ENCODE data around the gene RAB32.

Gene RAB32

DNA sequence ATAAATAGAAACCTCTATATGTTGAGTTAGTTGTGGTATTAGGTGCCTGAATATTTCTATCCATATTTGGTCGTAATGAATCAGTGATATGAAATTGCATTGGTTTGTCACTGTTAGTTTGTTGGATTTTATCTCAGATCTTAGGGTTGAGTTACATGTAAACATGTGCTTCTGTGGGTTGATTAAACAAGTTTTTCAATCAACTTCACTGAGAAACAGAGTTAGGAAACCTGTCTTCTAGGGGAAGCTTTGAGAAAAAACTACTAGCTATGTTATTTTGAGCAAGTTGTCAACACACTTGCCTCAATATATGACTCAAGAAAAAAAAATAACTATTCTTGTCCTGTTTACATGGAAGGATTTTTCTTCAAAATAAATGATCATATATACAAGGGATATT is 40.3 kb downstream of the RAB32 start:
- DNase-seq, result no peak

DNA sequence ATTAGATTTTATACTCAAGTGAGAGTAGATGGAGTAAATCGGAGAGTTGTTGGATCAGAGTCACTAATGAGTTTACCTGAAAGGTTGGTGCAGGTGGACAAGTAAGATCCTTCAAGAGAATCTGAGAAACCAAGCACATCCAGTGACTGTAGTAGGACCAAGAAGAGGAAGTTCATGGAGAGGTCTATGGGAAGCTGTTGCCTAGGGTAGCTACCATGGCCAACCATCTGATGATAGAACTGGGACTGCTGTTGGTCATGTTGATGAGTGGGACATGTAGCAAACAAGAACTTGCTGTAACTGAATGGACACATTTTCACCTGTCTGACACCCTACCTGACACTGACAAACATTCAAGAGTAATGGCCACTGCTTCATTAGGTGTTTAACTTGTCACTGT is 43.8 kb downstream of the RAB32 start:
- no peak for DNase-seq

DNA sequence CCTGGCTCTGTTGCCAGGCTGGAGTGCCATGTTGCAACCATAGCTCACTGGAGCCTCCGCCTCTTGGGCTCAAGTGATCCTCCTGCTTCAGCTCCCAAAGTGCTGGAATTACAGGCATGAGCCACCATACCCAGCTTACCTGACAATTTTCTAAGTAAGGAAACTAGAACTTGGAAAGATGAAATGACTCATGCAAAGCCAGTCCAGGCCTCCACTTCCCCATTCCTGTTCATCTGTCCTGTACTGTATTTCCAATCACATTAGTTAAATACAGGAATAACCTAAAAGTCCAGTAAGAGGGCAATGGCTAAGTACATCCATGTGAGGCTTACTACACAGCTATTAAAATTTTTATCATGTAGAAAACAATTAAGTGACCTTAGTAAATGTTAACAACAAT is 46.9 kb downstream of the RAB32 start:
- DNase-seq, result no peak

DNA sequence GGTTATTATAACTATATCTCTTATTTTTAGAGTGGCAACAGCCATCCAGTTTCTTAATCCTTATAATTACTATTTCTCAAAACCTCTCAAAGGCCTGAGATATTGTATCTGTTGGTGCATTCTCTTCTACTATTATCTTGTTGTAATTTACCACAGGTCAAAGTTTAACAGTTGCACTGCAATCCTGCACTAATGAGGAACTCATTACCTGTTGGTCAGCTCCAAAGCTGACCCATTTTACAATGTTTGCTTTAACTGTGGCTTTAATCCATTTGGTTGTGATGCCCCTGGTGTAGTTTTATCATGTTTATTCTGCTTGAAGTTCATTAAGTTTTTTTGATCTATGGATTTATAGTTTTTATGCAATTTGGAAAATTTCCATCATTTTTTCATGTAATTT is 48.8 kb downstream of the RAB32 start:
- no peak for DNase-seq

DNA sequence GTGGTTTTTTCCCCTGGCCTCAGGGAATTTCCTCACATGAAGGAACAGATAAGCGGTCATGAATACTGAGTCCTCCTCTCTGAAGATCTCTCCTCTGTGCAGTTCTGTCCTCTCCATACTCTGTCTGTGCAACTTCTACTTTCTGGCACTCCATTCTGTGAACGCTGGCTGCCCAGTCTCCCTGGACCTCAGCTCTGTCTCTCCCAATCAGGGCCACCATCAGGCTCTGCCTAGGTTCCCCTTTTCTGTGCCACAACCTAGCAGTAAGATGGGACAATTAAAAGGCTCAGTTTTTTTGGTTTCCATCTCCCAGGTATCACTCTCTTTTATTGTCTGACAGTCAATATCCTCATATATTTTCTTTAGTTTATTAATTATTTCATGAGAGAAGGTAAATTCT is 50.4 kb downstream of the RAB32 start:
- no peak for DNase-seq

DNA sequence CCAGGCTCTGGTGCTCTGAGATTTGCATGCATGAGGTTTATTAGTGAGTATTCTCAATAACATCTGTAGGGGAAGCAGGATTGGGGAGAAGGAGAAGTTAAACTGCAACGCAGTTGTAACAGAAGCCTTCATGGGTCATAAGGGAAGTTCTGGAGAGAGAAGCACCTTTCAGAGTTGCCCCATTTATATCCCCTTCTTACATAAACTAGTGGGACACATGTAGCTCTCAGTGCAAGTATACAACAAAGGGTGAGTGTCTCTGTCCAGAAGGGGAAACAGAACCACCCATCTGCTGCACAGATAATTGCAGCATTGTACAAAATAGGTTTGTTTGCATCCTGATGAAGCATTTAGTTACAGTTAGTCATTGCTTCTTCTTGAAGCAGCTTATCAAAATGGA is 50.9 kb downstream of the RAB32 start:
- DNase-seq, result no peak

DNA sequence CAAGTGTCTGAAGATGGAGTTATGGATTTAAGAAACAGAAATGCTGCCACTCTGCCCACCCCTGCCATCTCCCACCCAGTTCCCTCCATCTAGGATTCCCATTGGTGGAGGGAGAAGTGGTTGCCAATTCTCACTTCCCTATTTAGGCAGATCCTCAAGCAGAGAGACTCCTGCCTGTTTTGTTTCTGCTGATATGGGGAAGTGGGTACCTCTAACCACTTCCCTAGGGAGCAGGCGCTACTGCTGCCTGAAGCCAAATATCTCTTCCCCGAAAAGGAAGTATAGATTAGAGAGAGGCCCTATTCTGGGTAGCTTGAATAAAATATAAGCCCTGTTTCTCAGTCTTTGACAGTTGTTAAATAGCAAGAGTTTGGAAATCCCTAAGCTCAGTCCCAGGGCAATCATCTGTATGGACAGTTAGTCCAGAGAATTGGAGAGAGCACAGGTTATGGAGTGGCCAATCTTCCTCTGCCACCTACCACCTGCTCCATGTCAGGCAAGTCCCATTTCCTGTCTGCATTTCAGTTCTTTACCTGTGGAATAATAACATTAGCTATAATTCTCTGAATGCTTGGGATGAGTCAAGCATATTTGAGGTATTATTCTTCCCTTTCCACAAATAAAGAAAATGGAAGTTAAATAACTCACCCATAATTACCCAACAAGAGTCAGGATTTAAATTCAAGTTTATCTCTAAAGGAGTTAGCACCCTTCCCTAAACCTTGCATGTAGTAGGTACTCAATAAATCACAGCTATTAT is 52.5 kb downstream of the RAB32 start:
- DNase-seq, result peak; percentile 7

DNA sequence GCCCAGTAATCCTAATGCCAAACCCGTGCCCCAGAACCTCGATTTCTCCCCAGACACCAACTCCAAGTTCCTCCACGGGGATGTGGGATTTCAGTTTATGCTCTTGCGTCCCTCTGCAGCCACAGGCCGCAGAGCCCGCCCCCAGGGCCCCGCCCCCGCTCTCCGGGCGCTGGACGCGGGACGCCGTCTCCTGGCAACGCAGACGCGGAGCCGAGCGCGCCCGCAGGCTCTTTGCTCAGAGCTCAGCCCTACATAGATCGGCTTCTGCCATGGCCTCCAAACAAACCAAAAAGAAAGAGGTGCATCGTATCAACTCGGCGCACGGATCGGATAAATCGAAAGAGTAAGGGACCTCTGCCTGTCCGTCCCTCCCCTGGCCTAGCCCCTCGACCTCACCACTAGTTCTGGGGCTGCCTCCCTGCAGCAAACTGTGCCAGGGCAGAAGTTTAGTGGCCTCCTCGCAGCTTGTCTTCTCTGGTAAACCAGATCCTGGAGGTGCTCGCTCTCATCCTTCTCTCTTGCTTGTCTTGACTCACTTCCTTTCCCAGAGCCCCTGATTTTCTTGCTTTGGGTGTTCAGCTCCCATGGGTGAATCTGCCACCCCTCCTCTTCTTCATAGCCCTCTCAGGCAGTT is 55.3 kb downstream of the RAB32 start, which contains the start of gene ADGB:
Gene ADGB, plus strand, starts transcription at position 201 of the 634 bp plus-strand sequence. Its CDS starts 69 bp downstream, at position 270.
- peak; percentile 31 for DNase-seq

DNA sequence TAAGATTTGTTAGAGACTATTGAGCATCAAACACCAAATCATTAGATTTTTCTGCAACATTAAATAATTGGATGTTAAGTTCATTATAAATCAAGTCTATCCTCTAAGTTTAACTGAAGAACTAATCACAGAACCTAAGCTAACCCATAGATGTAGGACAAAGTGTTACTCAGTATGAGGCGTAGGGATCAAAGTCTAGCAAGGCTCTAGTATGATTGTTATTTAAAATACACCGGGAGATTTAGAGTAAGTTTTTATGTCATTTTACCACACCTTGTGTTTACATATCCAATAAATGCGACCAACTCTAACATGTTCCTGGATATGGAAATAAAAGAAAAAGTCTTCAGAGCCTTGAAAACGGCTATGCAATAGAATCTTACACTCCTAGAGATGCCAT is 57.7 kb downstream of the RAB32 start:
- no peak for DNase-seq

DNA sequence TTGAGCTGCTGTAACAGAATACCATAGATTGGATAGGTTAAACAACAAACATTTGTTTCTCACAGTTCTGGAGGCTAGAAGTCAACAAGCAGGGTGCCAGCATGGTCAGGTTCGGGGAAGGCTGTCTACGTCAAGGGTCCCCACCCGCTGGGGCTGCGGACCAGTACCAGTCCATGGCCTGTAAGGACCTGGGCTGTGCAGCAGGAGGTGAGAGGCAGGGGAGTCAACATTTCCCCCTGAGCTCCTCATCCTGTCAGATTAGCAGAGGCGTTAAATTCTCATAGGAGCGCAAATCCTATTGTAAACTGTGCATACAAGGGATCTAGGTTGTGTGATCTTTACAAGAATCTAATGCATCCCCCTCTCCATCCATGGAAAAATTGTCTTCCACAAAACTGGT is 58.9 kb downstream of the RAB32 start:
- DNase-seq, result no peak

All from NCI-H226 (cell line).